A549 (cell line): Measurements from ENCODE around the gene GPBP1L1.

Experiments used
- CHD2 ChIP-seq: fragments of 150-350 bp; IDR thresholded peaks from 2 replicates; pipeline ENCODE4 v1.6.1; 2014; ENCODE audit warnings: low read length; ENCODE audit not compliant: partially characterized antibody
- FOSL2 ChIP-seq, 2 experiments: fragments of 450-650 bp in 1 of 2; fragments of >200 bp in 1 of 2; sonication (Bioruptor Twin) in 1 of 2; formaldehyde crosslinking; IDR thresholded peaks; 2 replicates each; pipeline versions ENCODE4 v1.5.0 to v1.6.1; 2016 to 2020; ENCODE audit warnings: mild to moderate bottlenecking in 1 of 2, moderate library complexity in 1 of 2
- RAD21 ChIP-seq, 2 experiments: fragments of >200 bp in 1 of 2; sonication (Bioruptor Twin) in 1 of 2; formaldehyde crosslinking in 1 of 2; IDR thresholded peaks in 1 of 2; conservative IDR thresholded peaks in 1 of 2; 2 replicates in 1 of 2; 3 replicates in 1 of 2; pipeline ENCODE4 v1.6.1; 2012 to 2018; ENCODE audit warnings: inconsistent platforms in 1 of 2
- TF ChIP-seq, protein P1 (sequence below): fragments of >200 bp; sonication (Bioruptor Twin); formaldehyde crosslinking; IDR thresholded peaks from 3 replicates; pipeline ENCODE4 v1.5.1; 2016

DNA sequence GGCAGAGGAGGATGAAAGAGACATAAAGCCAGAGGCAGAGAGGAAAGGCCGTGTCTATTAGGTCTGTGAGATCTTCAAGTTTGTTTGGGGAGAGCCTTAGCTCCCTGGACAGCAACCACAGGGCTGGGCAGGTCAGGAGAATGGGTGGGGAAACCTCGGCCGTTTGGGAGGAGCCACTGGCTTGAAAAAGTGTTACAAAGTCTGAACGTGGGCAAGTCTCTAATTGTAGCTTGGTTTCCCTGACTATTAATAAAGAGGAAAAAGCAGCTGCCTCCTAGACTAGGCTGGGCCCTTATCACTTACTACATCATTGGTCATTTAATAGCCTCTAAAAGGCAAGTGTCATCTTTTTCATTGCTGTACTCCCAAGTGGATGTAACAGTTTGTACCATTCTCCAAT is 62.4 kb downstream of the GPBP1L1 start, which contains the start of gene CCDC17:
- TF ChIP-seq FOSL2 (IDR thresholded peaks at IDR 0.05), result no peak
- TF ChIP-seq FOSL2 (CRISPR knock-in tag; IDR thresholded peaks at IDR 0.05), result no peak
- TF ChIP-seq RAD21 (conservative IDR thresholded peaks at IDR 0.05 in 1 of 2, IDR thresholded peaks at IDR 0.05 in 1 of 2), result no peak
- TF ChIP-seq, protein P1, sequence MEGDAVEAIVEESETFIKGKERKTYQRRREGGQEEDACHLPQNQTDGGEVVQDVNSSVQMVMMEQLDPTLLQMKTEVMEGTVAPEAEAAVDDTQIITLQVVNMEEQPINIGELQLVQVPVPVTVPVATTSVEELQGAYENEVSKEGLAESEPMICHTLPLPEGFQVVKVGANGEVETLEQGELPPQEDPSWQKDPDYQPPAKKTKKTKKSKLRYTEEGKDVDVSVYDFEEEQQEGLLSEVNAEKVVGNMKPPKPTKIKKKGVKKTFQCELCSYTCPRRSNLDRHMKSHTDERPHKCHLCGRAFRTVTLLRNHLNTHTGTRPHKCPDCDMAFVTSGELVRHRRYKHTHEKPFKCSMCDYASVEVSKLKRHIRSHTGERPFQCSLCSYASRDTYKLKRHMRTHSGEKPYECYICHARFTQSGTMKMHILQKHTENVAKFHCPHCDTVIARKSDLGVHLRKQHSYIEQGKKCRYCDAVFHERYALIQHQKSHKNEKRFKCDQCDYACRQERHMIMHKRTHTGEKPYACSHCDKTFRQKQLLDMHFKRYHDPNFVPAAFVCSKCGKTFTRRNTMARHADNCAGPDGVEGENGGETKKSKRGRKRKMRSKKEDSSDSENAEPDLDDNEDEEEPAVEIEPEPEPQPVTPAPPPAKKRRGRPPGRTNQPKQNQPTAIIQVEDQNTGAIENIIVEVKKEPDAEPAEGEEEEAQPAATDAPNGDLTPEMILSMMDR, result no peak
- TF ChIP-seq CHD2, result no peak
